Activated CD4-positive, alpha-beta T cell treated with anti-CD3 and anti-CD28 coated beads, Interleukin-2, amount 10 ng/mL, durations not matched to agents 7 days and 5 days (primary cell): Measurements from ENCODE around the gene LPCAT2. TPM values are rescaled to one million over a fixed set of nuclear protein-coding genes. Genes with fewer than 3 reads are reported as not detected.

Experiments
- CTCF ChIA-PET: fragments of 350-600 bp; sonication (Branson Sonifier 250); formaldehyde crosslinking; loops from one replicate; lab custom pipeline; 2021; ENCODE audit warnings: antibody characterized with exemption; lab: Charles Lee
- POLR2A ChIA-PET: fragments of 350-600 bp; sonication (Branson Sonifier 250); formaldehyde crosslinking; loops from one replicate; lab custom pipeline; 2021; ENCODE audit warnings: antibody characterized with exemption; lab: Charles Lee
- DNase-seq: peaks from one replicate; pipeline ENCODE4 v3.0.0-alpha.2; 2020
- H3K27ac Mint-ChIP-seq: one replicate; pipeline ENCODE4 v1.8.0; 2021; ENCODE audit warnings: mild to moderate bottlenecking, moderate library complexity, mixed read lengths
- H3K27me3 Mint-ChIP-seq: one replicate; pipeline ENCODE4 v1.8.0; 2021; ENCODE audit warnings: mixed read lengths
- H3K36me3 Mint-ChIP-seq: one replicate; pipeline ENCODE4 v1.8.0; 2021; ENCODE audit warnings: low read depth, mixed read lengths
- H3K4me1 Mint-ChIP-seq: one replicate; pipeline ENCODE4 v1.8.0; 2021; ENCODE audit warnings: mixed read lengths
- H3K4me3 Mint-ChIP-seq: one replicate; pipeline ENCODE4 v1.8.0; 2021; ENCODE audit warnings: mild to moderate bottlenecking, moderate library complexity, mixed read lengths
- H3K9me3 Mint-ChIP-seq: one replicate; pipeline ENCODE4 v1.8.0; 2021; ENCODE audit warnings: mixed read lengths
- total RNA-seq, 2 experiments: library from RNA; stranded (reverse); gene quantifications; one replicate each; pipeline ENCODE4 v1.2.3, GENCODE V29; 2021

Gene LPCAT2
- total RNA-seq, 2 experiments from 2014 or later: 0.30 to 0.87 TPM

DNA sequence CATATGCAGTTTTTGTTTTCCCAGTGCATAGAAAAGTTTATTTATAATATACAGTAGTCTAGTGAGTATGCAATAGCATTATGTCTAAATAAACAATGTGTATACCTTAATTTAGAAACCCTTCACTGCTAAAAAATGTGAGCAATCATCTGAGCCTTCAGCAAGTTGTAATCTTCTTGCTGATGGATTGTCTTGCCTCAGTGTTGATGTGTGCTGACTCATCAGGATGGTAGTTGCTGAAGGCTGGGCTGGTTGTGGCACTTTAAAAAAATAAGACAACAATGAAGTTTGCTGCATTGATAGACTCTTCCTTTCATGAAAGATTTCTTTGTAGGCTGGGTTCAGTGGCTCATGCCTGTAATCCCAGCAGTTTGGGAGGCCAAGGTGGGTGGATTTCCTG, 43.7 kb downstream of the LPCAT2 start:
- no peaks in the 10 kb centered on the region for H3K27me3 Mint-ChIP-seq
- CTCF ChIA-PET: no interaction called here
- DNase-seq: no peak
- no peak overlapping the region for H3K4me3 Mint-ChIP-seq
- POLR2A ChIA-PET: no interaction called here
- no peaks in the 10 kb centered on the region for H3K4me1 Mint-ChIP-seq
- no peaks in the 10 kb centered on the region for H3K36me3 Mint-ChIP-seq
- no peaks in the 10 kb centered on the region for H3K9me3 Mint-ChIP-seq
- H3K27ac Mint-ChIP-seq: no peak overlapping the region

DNA sequence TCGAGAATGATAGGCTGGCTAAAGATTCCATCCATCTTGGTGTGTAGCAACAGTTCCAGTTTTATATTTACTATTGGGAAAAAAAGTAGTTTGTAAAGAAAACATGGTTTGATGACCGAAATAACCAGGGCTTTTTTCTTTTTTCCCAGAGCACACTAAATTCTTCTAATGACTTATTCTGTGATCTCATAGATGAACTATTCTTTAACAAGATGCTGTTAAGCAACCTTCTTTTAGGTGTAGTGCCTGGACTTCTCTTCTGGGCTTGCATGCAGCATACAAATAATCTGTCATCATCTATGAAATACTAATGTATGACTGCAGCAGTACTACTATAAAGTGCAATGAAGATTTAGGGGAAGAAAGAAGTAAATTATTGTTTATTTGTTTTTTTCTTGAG, 46.6 kb downstream of the LPCAT2 start:
- POLR2A ChIA-PET: no interaction called here
- CTCF ChIA-PET: interaction anchor here (1.4 kb wide), 1 partner anchor 13 kb away, joined by 4 read pairs; no protein-coding TSS in a partner anchor
- no peaks in the 10 kb centered on the region for H3K36me3 Mint-ChIP-seq

DNA sequence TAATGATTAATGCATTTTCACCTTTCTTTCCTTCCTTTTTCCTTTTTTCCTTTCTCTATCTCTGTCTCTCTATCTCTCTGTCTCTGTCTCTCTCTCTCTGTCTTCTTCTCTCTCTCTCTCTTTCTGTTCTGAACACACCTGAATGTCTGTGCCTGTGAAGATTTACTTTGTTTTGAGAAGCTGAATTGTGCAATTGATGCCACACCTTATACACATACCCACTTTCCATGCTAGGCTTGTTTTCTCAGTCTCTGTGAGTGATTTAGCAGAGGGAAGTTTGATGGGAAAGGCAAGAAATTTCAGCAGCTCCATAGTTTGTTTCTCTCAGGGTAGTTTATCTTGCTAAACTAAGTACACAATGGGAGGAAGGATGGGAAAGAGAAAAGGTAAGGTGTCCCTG, 48.3 kb downstream of the LPCAT2 start:
- DNase-seq: no peak
- H3K27ac Mint-ChIP-seq: no peak overlapping the region
- H3K4me3 Mint-ChIP-seq: no peak overlapping the region
- CTCF ChIA-PET: no interaction called here
- no peaks in the 10 kb centered on the region for H3K36me3 Mint-ChIP-seq
- POLR2A ChIA-PET: no interaction called here
- H3K9me3 Mint-ChIP-seq: no peaks in the 10 kb centered on the region
- no peaks in the 10 kb centered on the region for H3K27me3 Mint-ChIP-seq
- H3K4me1 Mint-ChIP-seq: no peaks in the 10 kb centered on the region

More for the DNA sequence above, 46.6 kb downstream of the LPCAT2 start:
- DNase-seq: no peak
- Mint-ChIP-seq H3K27ac (no peak overlapping the region), H3K27me3 (no peaks in the 10 kb centered on the region), H3K4me1 (no peaks in the 10 kb centered on the region), H3K9me3 (no peaks in the 10 kb centered on the region), H3K4me3 (no peak overlapping the region)

DNA sequence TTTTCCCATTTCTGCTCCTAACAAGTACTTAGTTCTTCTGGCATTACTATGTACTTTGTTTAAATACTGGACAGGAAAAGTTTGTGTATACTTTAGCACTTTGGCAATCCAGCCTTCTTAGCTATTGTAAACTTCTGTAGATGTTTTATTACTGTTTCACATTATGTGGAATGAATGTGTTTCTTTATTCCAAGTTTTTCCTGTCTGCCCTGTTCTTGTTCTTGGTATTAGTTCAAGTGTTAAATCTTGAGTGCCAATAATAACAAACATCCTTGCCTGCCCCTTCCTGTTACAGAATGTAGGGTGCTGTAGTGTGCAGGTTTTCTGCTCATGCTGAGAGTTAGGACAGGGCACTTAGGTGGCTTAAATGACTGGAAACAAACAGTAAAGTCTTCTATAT, 50.4 kb downstream of the LPCAT2 start:
- ChIA-PET POLR2A (no interaction called here), CTCF (no interaction called here)
- H3K27ac Mint-ChIP-seq: no peak overlapping the region
- no peaks in the 10 kb centered on the region for H3K36me3 Mint-ChIP-seq
- no peaks in the 10 kb centered on the region for H3K4me1 Mint-ChIP-seq
- H3K9me3 Mint-ChIP-seq: no peaks in the 10 kb centered on the region
- no peak overlapping the region for H3K4me3 Mint-ChIP-seq
- H3K27me3 Mint-ChIP-seq: peaks cover 11% of the 10 kb centered on the region
- DNase-seq: no peak

DNA sequence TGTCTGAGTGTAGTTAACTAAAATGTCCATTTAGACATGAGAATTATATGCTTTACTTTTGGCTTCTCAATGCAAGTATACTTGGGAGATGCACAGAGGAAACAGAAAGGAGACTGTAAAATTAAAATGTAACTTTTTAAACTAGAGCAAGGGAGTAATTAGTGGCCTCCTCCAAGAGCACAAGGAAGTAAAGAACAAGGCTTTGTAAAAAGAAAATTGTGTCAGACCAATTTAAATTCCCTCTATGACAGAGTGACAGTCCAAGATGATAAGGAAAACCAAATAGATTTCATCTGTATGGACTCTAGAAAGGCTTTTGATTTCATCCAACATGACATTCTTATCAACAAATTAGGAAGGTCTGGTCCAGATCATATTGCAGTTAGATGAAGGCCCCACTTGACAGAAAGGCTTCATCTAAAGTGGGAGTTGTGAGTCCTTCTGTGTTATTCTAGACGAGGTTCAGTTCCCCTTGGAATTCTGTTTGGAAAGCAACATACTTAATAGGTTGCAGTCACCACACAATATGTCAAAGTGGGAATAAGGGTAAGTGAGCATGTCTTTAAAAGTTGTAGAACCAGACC, 51.2 kb downstream of the LPCAT2 start:
- H3K27me3 Mint-ChIP-seq: peaks cover 11% of the 10 kb centered on the region
- no peak for DNase-seq
- no peaks in the 10 kb centered on the region for H3K4me1 Mint-ChIP-seq
- no peaks in the 10 kb centered on the region for H3K9me3 Mint-ChIP-seq
- ChIA-PET POLR2A (no interaction called here), CTCF (no interaction called here)
- H3K4me3 Mint-ChIP-seq: no peak overlapping the region
- no peaks in the 10 kb centered on the region for H3K36me3 Mint-ChIP-seq
- H3K27ac Mint-ChIP-seq: no peak overlapping the region

DNA sequence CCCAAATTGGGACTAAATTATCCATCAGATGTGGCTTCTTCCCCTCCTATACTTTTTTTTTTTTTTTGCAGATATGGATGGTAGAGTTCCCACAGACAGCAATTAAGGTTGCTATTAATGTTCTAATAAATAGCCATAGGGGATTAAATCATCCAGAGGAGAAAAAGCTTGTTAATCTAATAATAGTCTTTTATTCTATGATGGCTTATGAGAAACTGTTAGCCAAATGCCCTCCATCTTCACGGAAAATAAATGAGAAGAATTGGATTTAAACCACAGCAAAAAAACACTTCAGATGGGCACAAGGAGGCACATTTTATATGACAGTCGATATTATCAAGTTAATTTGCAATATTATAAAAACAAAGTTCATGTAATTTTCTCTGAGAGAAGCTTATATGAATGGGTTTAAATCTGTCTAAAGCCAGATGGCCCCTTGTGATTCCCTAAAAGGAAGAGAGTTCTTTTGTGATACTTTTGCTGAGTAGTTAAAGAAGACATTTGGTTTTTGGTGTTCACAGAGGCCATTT, 52.5 kb downstream of the LPCAT2 start:
- POLR2A ChIA-PET: no interaction called here
- Mint-ChIP-seq H3K27me3 (peaks cover 11% of the 10 kb centered on the region), H3K4me1 (no peaks in the 10 kb centered on the region), H3K9me3 (no peaks in the 10 kb centered on the region), H3K4me3 (no peak overlapping the region), H3K27ac (no peak overlapping the region), H3K36me3 (no peaks in the 10 kb centered on the region)
- CTCF ChIA-PET: no interaction called here
- DNase-seq: no peak

DNA sequence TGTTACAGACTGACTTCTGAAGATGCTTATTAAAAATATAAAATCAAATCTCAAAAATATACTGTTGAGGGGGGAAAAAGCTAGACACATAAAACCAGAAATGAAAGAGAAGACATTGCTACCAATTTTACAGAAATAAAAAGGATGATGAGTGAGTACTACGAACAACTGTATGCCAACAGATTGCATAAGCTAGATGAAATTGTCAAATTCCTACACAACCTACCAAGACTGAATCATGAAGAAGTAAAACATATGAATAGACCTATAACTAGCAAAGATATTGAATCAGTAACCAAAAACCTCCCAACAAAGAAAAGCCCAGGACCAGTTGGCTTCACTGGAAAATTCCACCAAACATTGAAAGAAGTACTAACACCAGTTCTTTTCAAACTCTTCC, 54.1 kb downstream of the LPCAT2 start:
- CTCF ChIA-PET: no interaction called here

DNA sequence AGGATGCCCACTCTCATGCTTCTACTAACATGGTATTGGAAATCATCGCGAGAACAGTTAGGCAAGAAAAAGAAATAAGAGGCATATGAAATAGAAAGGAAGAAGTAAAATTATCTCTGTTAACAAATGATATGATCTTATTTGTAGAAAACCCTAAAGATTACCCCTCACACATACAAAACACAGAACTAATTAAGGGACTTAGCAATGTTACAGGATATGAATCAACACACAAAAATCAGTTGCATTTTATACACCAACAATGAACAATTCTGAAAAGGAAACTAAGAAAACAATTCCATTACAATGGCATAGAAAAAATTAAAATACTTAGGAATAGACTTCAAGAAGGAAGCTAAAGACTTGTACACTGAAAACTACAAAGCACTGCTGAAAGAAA, 54.9 kb downstream of the LPCAT2 start:
- Mint-ChIP-seq H3K4me1 (no peaks in the 10 kb centered on the region), H3K27me3 (peaks cover 11% of the 10 kb centered on the region), H3K27ac (no peak overlapping the region), H3K9me3 (no peaks in the 10 kb centered on the region), H3K36me3 (no peaks in the 10 kb centered on the region), H3K4me3 (no peak overlapping the region)
- POLR2A ChIA-PET: no interaction called here
- no peak for DNase-seq
- CTCF ChIA-PET: no interaction called here

More for the DNA sequence above, 54.1 kb downstream of the LPCAT2 start:
- Mint-ChIP-seq H3K27ac (no peak overlapping the region), H3K4me1 (no peaks in the 10 kb centered on the region), H3K9me3 (no peaks in the 10 kb centered on the region), H3K4me3 (no peak overlapping the region), H3K27me3 (peaks cover 11% of the 10 kb centered on the region), H3K36me3 (no peaks in the 10 kb centered on the region)
- POLR2A ChIA-PET: no interaction called here
- no peak for DNase-seq

DNA sequence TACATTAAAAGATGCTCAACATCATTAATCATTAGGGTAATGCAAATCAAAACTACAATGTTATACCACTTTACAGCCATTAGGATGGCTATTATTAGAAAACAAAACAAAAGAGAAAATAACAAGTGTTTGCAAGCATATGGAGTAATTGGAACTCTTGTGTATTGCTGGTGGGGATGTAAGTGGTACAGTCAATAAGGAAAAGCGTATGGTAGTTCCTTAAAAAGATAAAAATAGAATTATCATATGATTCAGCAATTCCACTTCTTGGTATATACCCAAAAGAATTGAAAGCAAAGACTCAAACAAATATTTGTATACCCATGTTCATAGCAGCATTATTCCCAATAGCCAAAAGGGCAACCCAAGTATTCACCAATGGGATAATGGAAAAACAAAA, 56.2 kb downstream of the LPCAT2 start:
- no peak overlapping the region for H3K4me3 Mint-ChIP-seq
- H3K9me3 Mint-ChIP-seq: no peaks in the 10 kb centered on the region
- no peaks in the 10 kb centered on the region for H3K4me1 Mint-ChIP-seq
- H3K27me3 Mint-ChIP-seq: peaks cover 18% of the 10 kb centered on the region
- no peak for DNase-seq
- POLR2A ChIA-PET: no interaction called here
- no peaks in the 10 kb centered on the region for H3K36me3 Mint-ChIP-seq
- CTCF ChIA-PET: no interaction called here
- H3K27ac Mint-ChIP-seq: no peak overlapping the region

DNA sequence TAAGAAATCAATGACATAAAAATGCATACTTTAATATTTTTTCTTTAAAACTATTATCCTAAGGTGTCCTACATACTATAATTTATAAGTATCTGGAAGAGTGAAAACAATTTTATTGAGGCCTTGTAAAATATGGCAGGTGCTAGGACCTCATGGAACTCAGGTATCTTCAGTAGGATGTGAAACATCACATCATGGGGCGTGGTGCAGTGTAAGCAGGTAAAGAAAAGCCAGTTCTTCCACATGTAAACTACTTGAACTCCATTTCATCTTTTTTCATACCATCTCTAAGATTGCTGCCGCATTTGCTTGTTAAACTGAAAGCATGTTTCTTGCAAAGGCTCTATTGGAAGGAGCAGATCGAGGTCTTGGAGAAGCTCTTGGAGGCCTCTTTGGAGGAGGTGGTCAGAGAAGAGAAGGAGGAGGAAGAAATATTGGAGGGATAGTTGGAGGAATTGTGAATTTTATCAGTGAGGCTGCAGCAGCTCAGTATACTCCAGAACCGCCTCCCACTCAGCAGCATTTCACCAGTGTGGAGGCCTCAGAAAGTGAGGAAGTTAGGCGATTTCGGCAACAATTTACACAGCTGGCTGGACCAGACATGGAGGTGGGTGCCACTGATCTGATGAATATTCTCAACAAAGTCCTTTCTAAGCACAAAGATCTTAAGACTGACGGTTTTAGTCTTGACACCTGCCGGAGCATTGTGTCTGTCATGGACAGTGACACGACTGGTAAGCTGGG, 57.7 kb downstream of the LPCAT2 start, which contains the start of gene CAPNS2:
Gene CAPNS2, plus strand, starts transcription at position 253 of the 744 bp plus-strand sequence. Its CDS starts 73 bp downstream, at position 326.
- Mint-ChIP-seq H3K9me3 (no peaks in the 10 kb centered on the region), H3K27me3 (peaks cover 18% of the 10 kb centered on the region), H3K36me3 (no peaks in the 10 kb centered on the region), H3K27ac (no peak within 1 kb of the TSS), H3K4me3 (no peak within 1 kb of the TSS), H3K4me1 (no peaks in the 10 kb centered on the region)
- no peak for DNase-seq
- ChIA-PET POLR2A (no interaction called here), CTCF (interaction anchor here (0.6 kb wide), 1 partner anchor 1806 kb away, joined by 3 read pairs; no protein-coding TSS in a partner anchor)

DNA sequence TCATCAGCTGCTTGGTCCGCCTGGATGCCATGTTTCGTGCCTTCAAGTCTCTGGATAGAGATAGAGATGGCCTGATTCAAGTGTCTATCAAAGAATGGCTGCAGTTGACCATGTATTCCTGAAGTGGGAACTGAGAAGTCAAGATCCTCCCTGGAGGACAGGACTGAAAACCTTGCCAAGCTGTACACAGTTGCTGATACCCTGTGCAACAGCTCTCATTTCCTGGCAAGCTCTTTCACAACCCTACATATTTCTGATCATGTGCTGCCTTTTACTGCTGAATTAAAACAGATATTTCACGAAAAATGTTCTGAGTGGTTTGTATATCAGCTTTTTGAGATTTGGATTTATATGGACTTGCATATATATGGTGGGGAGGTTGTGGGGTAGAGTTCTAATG, 58.5 kb downstream of the LPCAT2 start:
- ChIA-PET POLR2A (no interaction called here), CTCF (interaction anchor here (1.0 to 1.2 kb wide), 2 partner anchors 11 to 16 kb away, joined by 3 to 4 read pairs; no protein-coding TSS in a partner anchor)
- DNase-seq: no peak
- Mint-ChIP-seq H3K27me3 (peaks cover 18% of the 10 kb centered on the region), H3K4me1 (no peaks in the 10 kb centered on the region), H3K27ac (no peak overlapping the region), H3K9me3 (no peaks in the 10 kb centered on the region), H3K36me3 (no peaks in the 10 kb centered on the region), H3K4me3 (no peak overlapping the region)

DNA sequence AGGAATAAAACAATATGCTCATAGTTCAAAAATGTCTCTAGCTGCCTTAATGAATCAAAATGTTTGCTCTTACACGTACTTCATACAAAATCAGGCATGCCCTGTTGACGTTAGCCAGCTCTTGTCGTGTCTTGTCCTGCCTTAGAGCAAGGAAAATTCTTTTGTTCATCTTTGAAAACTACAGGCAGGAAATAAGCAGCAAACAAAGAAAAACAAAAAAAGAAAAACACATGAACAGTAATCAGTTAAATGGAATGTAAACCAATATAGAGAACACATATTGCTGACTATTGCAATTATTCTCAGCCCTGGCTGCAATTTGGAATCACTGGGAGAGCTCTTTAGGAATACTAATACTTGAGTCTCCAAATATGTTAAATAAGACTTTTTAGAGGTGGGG, 59.3 kb downstream of the LPCAT2 start:
- ChIA-PET CTCF (interaction anchor here (1.0 to 1.2 kb wide), 2 partner anchors 12 to 15 kb away, joined by 3 to 4 read pairs; no protein-coding TSS in a partner anchor), POLR2A (interaction anchor here (0.5 kb wide), 1 partner anchor 12 kb away, joined by 3 read pairs; no protein-coding TSS in a partner anchor)
- no peak overlapping the region for H3K27ac Mint-ChIP-seq
- H3K36me3 Mint-ChIP-seq: no peaks in the 10 kb centered on the region
- no peaks in the 10 kb centered on the region for H3K4me1 Mint-ChIP-seq
- H3K27me3 Mint-ChIP-seq: peaks cover 17% of the 10 kb centered on the region
- H3K4me3 Mint-ChIP-seq: no peak overlapping the region
- H3K9me3 Mint-ChIP-seq: no peaks in the 10 kb centered on the region
- DNase-seq: no peak

DNA sequence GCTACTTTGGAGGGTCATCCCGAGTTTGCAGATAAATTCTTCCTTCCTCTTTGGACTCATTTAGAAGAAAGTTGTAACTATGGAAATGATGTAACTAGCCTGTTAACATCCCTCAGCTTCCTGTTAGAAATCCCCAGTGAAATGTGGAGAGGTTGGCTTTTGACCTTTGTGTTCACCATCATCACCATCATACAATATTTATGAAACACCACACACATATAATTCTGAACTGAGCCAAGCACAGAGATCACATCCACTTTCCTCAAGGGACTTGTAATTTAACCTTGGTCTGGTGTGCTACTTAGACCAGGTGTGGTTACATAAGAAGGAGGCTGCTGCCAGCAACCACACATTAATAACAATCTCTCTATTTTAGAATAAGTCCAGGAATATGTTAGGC, 60.2 kb downstream of the LPCAT2 start:
- no peak for DNase-seq
- CTCF ChIA-PET: no interaction called here
- Mint-ChIP-seq H3K4me1 (no peaks in the 10 kb centered on the region), H3K9me3 (no peaks in the 10 kb centered on the region), H3K27me3 (peaks cover 9% of the 10 kb centered on the region), H3K4me3 (no peak overlapping the region), H3K36me3 (no peaks in the 10 kb centered on the region), H3K27ac (no peak overlapping the region)
- POLR2A ChIA-PET: no interaction called here
